K562 (cell line): ENCODE results near the gene ECI1. TPM values are rescaled to one million over a fixed set of nuclear protein-coding genes. Genes with fewer than 3 reads are reported as not detected.

Source experiments
- ATAC-seq: fragments of 200-7000 bp; cut with Tn5 transposase; 3 replicates; pipeline ENCODE4 v1.9.1; 2020; ENCODE audit warnings: moderate library complexity
- BruUV-seq: library from RNA; stranded (reverse); fragments of 400-500 nt; replicated peaks from 2 replicates; lab custom pipeline; 2021; lab: Mats Ljungman, UMichigan
- CTCF ChIA-PET: fragments of 300-600 bp; formaldehyde crosslinking; extraction: SDS; loops from one replicate; lab custom pipeline; 2021; ENCODE audit warnings: low intra/inter-chr PET ratio; lab: Yijun Ruan, JAX
- POLR2A ChIA-PET: fragments of 300-600, 350-650 bp; sonication (Branson Sonifier 250); formaldehyde crosslinking; extraction: SDS; loops from one replicate; lab custom pipeline; 2021; ENCODE audit warnings: antibody characterized with exemption, inconsistent platforms; lab: Yijun Ruan, JAX
- DNase-seq, 4 experiments: peaks; one replicate each; pipeline versions ENCODE4 v3.0.0 to v3.0.0-alpha.2; 2011 to 2018; ENCODE audit warnings: low spot score in 3 of 4, mixed read lengths in 3 of 4; ENCODE audit errors: extremely low read depth in 1 of 4
- FAIRE-seq: peaks from 2 replicates; lab custom pipeline; 2011; peaks lifted over from hg19 to GRCh38; lab: Jason Lieb, UNC
- H2AFZ ChIP-seq: 2 replicates; pipeline ENCODE4 v1.6.0; 2011; ENCODE audit warnings: low read depth, low read length, control low read depth, inconsistent platforms
- H3K27ac ChIP-seq: fragments of 200-600 bp; 3 replicates; pipeline ENCODE4 v1.8.0; 2011; ENCODE audit warnings: low read depth, mild to moderate bottlenecking, control low read depth, inconsistent platforms, low read length, moderate library complexity, mixed read lengths; ENCODE audit errors: extremely low read depth
- H3K27me3 ChIP-seq, 2 experiments: fragments of 300-600 bp in 1 of 2; 2 replicates in 1 of 2; 3 replicates in 1 of 2; pipeline versions ENCODE4 v1.6.0 to v1.8.0; 2011; ENCODE audit warnings: inconsistent platforms in 2 of 2, low read length in 2 of 2, mild to moderate bottlenecking in 1 of 2, mixed read lengths in 1 of 2, moderate library complexity in 1 of 2; ENCODE audit not compliant: control insufficient read depth in 2 of 2, insufficient read depth in 2 of 2
- H3K36me3 ChIP-seq: fragments of 300-600 bp; 3 replicates; pipeline ENCODE4 v1.8.0; 2011; ENCODE audit warnings: mild to moderate bottlenecking, low read length, inconsistent platforms; ENCODE audit not compliant: control insufficient read depth, insufficient read depth
- H3K4me1 ChIP-seq, 2 experiments: fragments of 200-600 bp in 1 of 2; replicated peaks in 1 of 2; 2 replicates in 1 of 2; 3 replicates in 1 of 2; pipeline versions ENCODE4 v1.5.1 to v1.8.0; 2011; ENCODE audit warnings: inconsistent platforms in 2 of 2, low read length in 2 of 2, mild to moderate bottlenecking in 1 of 2, mixed read lengths in 1 of 2, moderate library complexity in 1 of 2; ENCODE audit not compliant: control insufficient read depth in 2 of 2, insufficient read depth in 2 of 2
- H3K4me2 ChIP-seq: 2 replicates; pipeline ENCODE4 v1.6.1; 2011; ENCODE audit warnings: low read length, control low read depth, inconsistent platforms, mixed read lengths; ENCODE audit not compliant: insufficient read depth
- H3K4me3 ChIP-seq: fragments of 200-600 bp; sonication (generic), shearing (Covaris generic); 2 replicates; pipeline ENCODE4 v1.5.1; 2016; ENCODE audit warnings: control low read depth, inconsistent platforms
- H3K79me2 ChIP-seq: fragments of 200-600 bp; 3 replicates; pipeline ENCODE4 v1.8.0; 2011; ENCODE audit warnings: low read length, inconsistent platforms; ENCODE audit not compliant: control insufficient read depth, insufficient read depth
- H3K9ac ChIP-seq, 2 experiments: 2 replicates each; pipeline versions ENCODE4 v1.6.0 to v1.6.1; 2011; ENCODE audit warnings: low read depth in 2 of 2, low read length in 2 of 2, control low read depth in 1 of 2, inconsistent platforms in 1 of 2, mild to moderate bottlenecking in 1 of 2, mixed read lengths in 1 of 2; ENCODE audit not compliant: insufficient read depth in 1 of 2
- H3K9me1 ChIP-seq: one replicate; pipeline ENCODE4 v1.6.0; 2011; ENCODE audit warnings: inconsistent platforms, mild to moderate bottlenecking, low read length, moderate library complexity; ENCODE audit not compliant: control insufficient read depth, insufficient read depth
- H3K9me3 ChIP-seq: replicated peaks from 2 replicates; pipeline ENCODE4 v1.5.1; 2011; ENCODE audit warnings: low read depth, low read length, inconsistent platforms; ENCODE audit not compliant: control insufficient read depth, insufficient read depth
- H4K20me1 ChIP-seq: replicated peaks from 2 replicates; pipeline ENCODE4 v1.6.1; 2011; ENCODE audit warnings: low read length, inconsistent platforms, mixed read lengths; ENCODE audit not compliant: control insufficient read depth, insufficient read depth
- CREM ChIP-seq: IDR thresholded peaks from 2 replicates; pipeline ENCODE4 v1.6.1; 2014; ENCODE audit warnings: antibody characterized with exemption, low read depth
- FUS ChIP-seq: fragments of 200-400 bp; formaldehyde crosslinking; optimal IDR thresholded peaks from 2 replicates; pipeline ENCODE3; 2017; ENCODE audit warnings: low read depth, low read length
- GABPA ChIP-seq: fragments of 200-800 bp; sonication (Bioruptor generic); conservative IDR thresholded peaks from 2 replicates; pipeline ENCODE4 v1.6.1; 2016; ENCODE audit warnings: low read depth, missing genetic modification characterization, missing compliant biosample characterization
- MEIS2 ChIP-seq: fragments of 450-650 bp; IDR thresholded peaks from 2 replicates; pipeline ENCODE4 v1.6.1; 2014; ENCODE audit warnings: mild to moderate bottlenecking; ENCODE audit not compliant: partially characterized antibody
- NFIC ChIP-seq: fragments of 450-650 bp; IDR thresholded peaks from 2 replicates; pipeline ENCODE4 v1.6.1; 2017; ENCODE audit warnings: mild to moderate bottlenecking, inconsistent platforms
- SAP30 ChIP-seq: fragments of 200-600 bp; sonication (generic); IDR thresholded peaks from 2 replicates; pipeline ENCODE4 v1.6.1; 2012; ENCODE audit warnings: borderline replicate concordance, low read depth, mild to moderate bottlenecking, moderate library complexity, low read length, control low read depth, inconsistent platforms; ENCODE audit not compliant: insufficient read depth, poor library complexity, severe bottlenecking
- XRCC5 ChIP-seq: fragments of 200-400 bp; formaldehyde crosslinking; IDR thresholded peaks from 2 replicates; pipeline ENCODE4 v1.6.1; 2017; ENCODE audit warnings: low read depth, mild to moderate bottlenecking, low read length
- ZKSCAN3 ChIP-seq: fragments of 250-450 bp; sonication (Bioruptor Pico); IDR thresholded peaks from 2 replicates; pipeline ENCODE4 v1.4.0; 2020
- WGBS: fragments of 100-300 bp; shearing (Covaris generic); methylation state at CpG from one replicate; pipeline ENCODE4 v1.1.6; 2016; ENCODE audit warnings: low coverage, mixed read lengths; ENCODE audit not compliant: insufficient coverage; ENCODE audit errors: missing lambda C conversion rate; 5-methylcytosine and 5-hydroxymethylcytosine counted together
- in situ Hi-C: fragments of 300-500 bp; cut with MboI; formaldehyde crosslinking; loops from 4 replicates; pipeline ENCODE4 v1.15.0; 2018; ENCODE audit warnings: inconsistent platforms, mixed read lengths
- intact Hi-C: fragments of 100-400 bp; cut with micrococcal nuclease; formaldehyde crosslinking; loops from 2 replicates; pipeline ENCODE4 v1.14.2; 2022
- polyA plus RNA-seq, 8 experiments: library from polyadenylated mRNA; depleted of rRNA in 4 of 8; stranded (reverse) in 5 of 8; unstranded in 3 of 8; fragments of >200 nt; fragmentation: Nextera tagmentation in 2 of 8; fragmentation: Illumina TruSeq in 1 of 8; extraction: Ambion mirVana in 2 of 8; extraction: Trizol in 1 of 8; gene quantifications; 2 replicates each; pipeline versions ENCODE4 v1.2.1 to v1.2.3, GENCODE V29; 2011 to 2014; ENCODE audit warnings: inconsistent platforms in 1 of 8, missing spikeins in 1 of 8
- total RNA-seq, 7 experiments: library from RNA; depleted of rRNA in 6 of 7; stranded (reverse); fragments of >200 nt in 6 of 7; fragmentation: Illumina TruSeq in 2 of 7; extraction: Trizol in 2 of 7; gene quantifications; 2 replicates each; pipeline versions ENCODE4 v1.2.1 to v1.2.3, GENCODE V29; 2011 to 2021; ENCODE audit warnings: low replicate concordance in 1 of 7
- TF ChIP-seq, protein P1 (sequence below), 3 experiments: IDR thresholded peaks in 2 of 3; conservative IDR thresholded peaks in 1 of 3; 2 replicates each; pipeline ENCODE4 v1.5.1; 2011 to 2012; ENCODE audit warnings: low read length in 3 of 3, mild to moderate bottlenecking in 3 of 3, control low read depth in 2 of 3, improper control_type of control experiment in 1 of 3, inconsistent platforms in 1 of 3, low read depth in 1 of 3, mixed read lengths in 1 of 3, moderate library complexity in 1 of 3; ENCODE audit not compliant: insufficient read depth in 2 of 3
- TF ChIP-seq, protein P2 (sequence below): sonication (generic); formaldehyde crosslinking; IDR thresholded peaks from 2 replicates; pipeline ENCODE4 v1.8.0; 2022; ENCODE audit warnings: mild to moderate bottlenecking, missing genetic modification reagents
- TF ChIP-seq, protein P3 (sequence below): IDR thresholded peaks from 2 replicates; pipeline ENCODE4 v1.6.1; 2011; ENCODE audit not compliant: insufficient read length; ENCODE audit errors: extremely low read depth
- TF ChIP-seq, protein P4 (sequence below): fragments of 200-800 bp; sonication (Bioruptor generic); IDR thresholded peaks from 2 replicates; pipeline ENCODE4 v1.6.1; 2017; ENCODE audit warnings: missing genetic modification characterization, missing compliant biosample characterization
- TF ChIP-seq, protein P5 (sequence below): fragments of 250-450 bp; sonication (Bioruptor Pico); IDR thresholded peaks from 2 replicates; pipeline ENCODE4 v1.4.0; 2020; ENCODE audit warnings: mild to moderate bottlenecking

ECI1 gene
- total and polyA plus RNA-seq, 9 of the 15 experiments (the other 6 are each of a cell fraction or from before 2014, with no cell fraction given) = 4.7 to 189 (median 54.0) TPM

DNA sequence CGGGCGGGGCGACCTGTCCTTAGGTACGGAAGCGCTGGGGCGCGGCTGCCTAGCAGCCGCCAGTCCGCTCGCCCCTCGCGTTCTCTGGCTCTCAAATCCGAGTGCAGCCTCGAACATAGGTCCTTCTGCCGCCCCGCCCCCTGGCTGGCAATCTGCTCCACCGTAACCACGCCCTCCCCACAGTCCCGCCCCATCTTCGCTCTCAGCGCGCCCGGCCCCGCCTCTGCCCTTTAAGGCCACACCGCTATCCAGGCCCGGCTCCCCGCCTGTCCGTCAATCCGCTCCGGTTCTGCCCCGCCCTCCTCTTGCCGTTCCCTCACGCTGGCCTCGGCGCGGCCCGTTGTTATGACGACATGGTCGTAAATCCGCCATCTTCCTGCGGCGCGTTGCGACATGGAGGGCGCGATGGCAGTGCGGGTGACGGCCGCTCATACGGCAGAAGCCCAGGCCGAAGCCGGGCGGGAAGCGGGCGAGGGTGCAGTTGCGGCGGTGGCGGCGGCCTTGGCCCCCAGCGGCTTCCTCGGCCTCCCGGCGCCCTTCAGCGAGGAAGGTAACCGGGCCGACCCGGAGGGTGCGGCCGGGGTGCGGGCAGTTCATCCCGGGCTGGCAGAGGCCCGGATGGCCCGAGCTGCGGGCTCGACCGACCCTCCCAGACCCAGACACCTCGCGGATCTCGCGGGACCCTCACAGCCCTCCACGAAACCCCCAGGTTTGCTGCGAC lies 28.0 kb downstream of the ECI1 start, which contains the start of gene E4F1:
TSS of gene E4F1 (plus strand) at position 371 of the 721 bp plus-strand sequence. CDS start at position 394, 23 bp downstream.
- Histone ChIP-seq H3K4me1 (peaks cover 11 to 59% of the 10 kb centered on the region in 2 experiments; a peak in 3 of 5 replicates), H3K79me2 (peaks cover 47% of the 10 kb centered on the region), H3K4me2 (peak within 1 kb of the TSS; percentile 77), H3K27me3 (no peaks in the 10 kb centered on the region), H3K27ac (peak within 1 kb of the TSS; percentile 82), H3K9me1 (no peaks in the 10 kb centered on the region), H4K20me1 (peaks cover 11% of the 10 kb centered on the region), H2AFZ (peak within 1 kb of the TSS; percentile 83), H3K36me3 (peaks cover 32% of the 10 kb centered on the region; the same call in 1 of the 3 replicates), H3K9ac (peak within 1 kb of the TSS; percentile 91 to 98), H3K4me3 (peak within 1 kb of the TSS; percentile 87), H3K9me3 (no peaks in the 10 kb centered on the region)
- intact Hi-C loops = loop anchor here (1.0 kb wide), 1 partner anchor 28 kb away; the partner anchor contains the start of gene ECI1
- peak; percentile 94 for ATAC-seq
- in situ Hi-C loops = no loop called here
- peak; percentile 94 to 100 (median 96) for DNase-seq
- CTCF ChIA-PET = no interaction called here
- POLR2A ChIA-PET = interaction anchor here (0.6 to 5.0 kb wide), 9 partner anchors 9 to 259 kb away, joined by 3 to 29 read pairs (median 5); partner anchors contain the start of genes BRICD5, ECI1, PGP and RPS2
- FAIRE-seq = peak; percentile 96
- BruUV-seq = no TSS peak
- WGBS = under 1% methylated on average over 46 of the region's 82 CpGs
- TF ChIP-seq, protein P1, sequence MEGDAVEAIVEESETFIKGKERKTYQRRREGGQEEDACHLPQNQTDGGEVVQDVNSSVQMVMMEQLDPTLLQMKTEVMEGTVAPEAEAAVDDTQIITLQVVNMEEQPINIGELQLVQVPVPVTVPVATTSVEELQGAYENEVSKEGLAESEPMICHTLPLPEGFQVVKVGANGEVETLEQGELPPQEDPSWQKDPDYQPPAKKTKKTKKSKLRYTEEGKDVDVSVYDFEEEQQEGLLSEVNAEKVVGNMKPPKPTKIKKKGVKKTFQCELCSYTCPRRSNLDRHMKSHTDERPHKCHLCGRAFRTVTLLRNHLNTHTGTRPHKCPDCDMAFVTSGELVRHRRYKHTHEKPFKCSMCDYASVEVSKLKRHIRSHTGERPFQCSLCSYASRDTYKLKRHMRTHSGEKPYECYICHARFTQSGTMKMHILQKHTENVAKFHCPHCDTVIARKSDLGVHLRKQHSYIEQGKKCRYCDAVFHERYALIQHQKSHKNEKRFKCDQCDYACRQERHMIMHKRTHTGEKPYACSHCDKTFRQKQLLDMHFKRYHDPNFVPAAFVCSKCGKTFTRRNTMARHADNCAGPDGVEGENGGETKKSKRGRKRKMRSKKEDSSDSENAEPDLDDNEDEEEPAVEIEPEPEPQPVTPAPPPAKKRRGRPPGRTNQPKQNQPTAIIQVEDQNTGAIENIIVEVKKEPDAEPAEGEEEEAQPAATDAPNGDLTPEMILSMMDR (IDR thresholded peaks at IDR 0.05 in 2 of 3, conservative IDR thresholded peaks at IDR 0.05 in 1 of 3; ENCODE audit: insufficient read depth in 2 of 3, low read depth in 1 of 3, low read length in 3 of 3) = 0 out of 6 replicates have a peak, but pooled peaks of 1 of the 3 experiments have one; percentile 1
- TF ChIP-seq, protein P2, sequence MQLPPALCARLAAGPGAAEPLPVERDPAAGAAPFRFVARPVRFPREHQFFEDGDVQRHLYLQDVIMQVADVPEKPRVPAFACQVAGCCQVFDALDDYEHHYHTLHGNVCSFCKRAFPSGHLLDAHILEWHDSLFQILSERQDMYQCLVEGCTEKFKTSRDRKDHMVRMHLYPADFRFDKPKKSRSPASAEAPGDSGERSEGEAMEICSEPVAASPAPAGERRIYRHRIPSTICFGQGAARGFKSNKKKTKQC (CRISPR knock-in tag) = 0 out of 2 replicates have a peak, but pooled peaks have one; percentile 51
- TF ChIP-seq, protein P3, sequence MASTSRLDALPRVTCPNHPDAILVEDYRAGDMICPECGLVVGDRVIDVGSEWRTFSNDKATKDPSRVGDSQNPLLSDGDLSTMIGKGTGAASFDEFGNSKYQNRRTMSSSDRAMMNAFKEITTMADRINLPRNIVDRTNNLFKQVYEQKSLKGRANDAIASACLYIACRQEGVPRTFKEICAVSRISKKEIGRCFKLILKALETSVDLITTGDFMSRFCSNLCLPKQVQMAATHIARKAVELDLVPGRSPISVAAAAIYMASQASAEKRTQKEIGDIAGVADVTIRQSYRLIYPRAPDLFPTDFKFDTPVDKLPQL = no peak
- TF ChIP-seq, protein P4, sequence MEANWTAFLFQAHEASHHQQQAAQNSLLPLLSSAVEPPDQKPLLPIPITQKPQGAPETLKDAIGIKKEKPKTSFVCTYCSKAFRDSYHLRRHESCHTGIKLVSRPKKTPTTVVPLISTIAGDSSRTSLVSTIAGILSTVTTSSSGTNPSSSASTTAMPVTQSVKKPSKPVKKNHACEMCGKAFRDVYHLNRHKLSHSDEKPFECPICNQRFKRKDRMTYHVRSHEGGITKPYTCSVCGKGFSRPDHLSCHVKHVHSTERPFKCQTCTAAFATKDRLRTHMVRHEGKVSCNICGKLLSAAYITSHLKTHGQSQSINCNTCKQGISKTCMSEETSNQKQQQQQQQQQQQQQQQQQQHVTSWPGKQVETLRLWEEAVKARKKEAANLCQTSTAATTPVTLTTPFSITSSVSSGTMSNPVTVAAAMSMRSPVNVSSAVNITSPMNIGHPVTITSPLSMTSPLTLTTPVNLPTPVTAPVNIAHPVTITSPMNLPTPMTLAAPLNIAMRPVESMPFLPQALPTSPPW (CRISPR knock-in tag) = peak; percentile 85
- TF ChIP-seq FUS = peak; percentile 77
- peak; percentile 95 for TF ChIP-seq MEIS2
- TF ChIP-seq XRCC5 = no peak
- peak; percentile 53 for TF ChIP-seq NFIC
- TF ChIP-seq GABPA (tag) = peak; percentile 53
- TF ChIP-seq, protein P5, sequence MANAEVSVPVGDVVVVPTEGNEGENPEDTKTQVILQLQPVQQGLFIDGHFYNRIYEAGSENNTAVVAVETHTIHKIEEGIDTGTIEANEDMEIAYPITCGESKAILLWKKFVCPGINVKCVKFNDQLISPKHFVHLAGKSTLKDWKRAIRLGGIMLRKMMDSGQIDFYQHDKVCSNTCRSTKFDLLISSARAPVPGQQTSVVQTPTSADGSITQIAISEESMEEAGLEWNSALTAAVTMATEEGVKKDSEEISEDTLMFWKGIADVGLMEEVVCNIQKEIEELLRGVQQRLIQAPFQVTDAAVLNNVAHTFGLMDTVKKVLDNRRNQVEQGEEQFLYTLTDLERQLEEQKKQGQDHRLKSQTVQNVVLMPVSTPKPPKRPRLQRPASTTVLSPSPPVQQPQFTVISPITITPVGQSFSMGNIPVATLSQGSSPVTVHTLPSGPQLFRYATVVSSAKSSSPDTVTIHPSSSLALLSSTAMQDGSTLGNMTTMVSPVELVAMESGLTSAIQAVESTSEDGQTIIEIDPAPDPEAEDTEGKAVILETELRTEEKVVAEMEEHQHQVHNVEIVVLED (CRISPR knock-in tag) = peak; percentile 72
- TF ChIP-seq ZKSCAN3 (CRISPR knock-in tag) = no peak
- peak; percentile 99 for TF ChIP-seq CREM
- TF ChIP-seq SAP30 = peak; percentile 89
